Suprapubic skin (tissue), 4 donors: Measurements from ENCODE around the gene CTRL.

Experiments used
- EP300 ChIP-seq: sonication (generic); formaldehyde crosslinking; IDR thresholded peaks from one replicate; pipeline ENCODE4 v1.6.1; 2017; ENCODE audit warnings: antibody characterized with exemption
- POLR2A ChIP-seq, 2 donors: fragments of 450-650 bp; IDR thresholded peaks; one replicate each; pipeline ENCODE4 v1.6.1; 2017; ENCODE audit warnings: antibody characterized with exemption in 2 of 2, mild to moderate bottlenecking in 2 of 2, moderate library complexity in 2 of 2
- POLR2AphosphoS5 ChIP-seq, 3 donors: sonication (generic); formaldehyde crosslinking; IDR thresholded peaks; one replicate each; pipeline ENCODE4 v1.6.1; 2017; ENCODE audit warnings: antibody characterized with exemption in 3 of 3
- TF ChIP-seq, protein P1 (sequence below), 2 donors: fragments of 200-600 bp in 1 of 2; fragments of 450-650 bp in 1 of 2; sonication (generic) in 1 of 2; IDR thresholded peaks; one replicate each; pipeline ENCODE4 v1.5.1; 2016 to 2019; ENCODE audit warnings: antibody characterized with exemption in 2 of 2, mild to moderate bottlenecking in 1 of 2, moderate library complexity in 1 of 2

DNA sequence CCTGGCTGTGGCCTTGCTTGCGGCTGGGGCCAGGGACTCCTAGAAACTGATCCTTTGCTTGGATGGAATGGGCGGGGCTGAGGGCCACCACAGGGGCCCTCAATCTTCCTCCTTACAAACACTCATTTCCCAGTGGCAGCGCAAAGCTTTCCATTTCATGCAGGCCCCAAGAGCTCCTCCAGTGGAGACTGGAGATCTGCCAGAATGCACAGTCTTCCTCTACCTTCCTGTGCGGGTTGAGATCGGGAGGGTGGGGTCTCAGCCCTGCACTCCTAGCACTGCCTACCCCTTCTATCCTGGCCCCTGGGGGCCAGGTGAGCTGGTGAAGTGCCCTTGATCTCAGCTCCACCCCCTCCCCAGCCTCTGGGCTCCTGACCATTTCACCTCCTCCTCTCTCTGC lies 45.3 kb downstream of the CTRL start:
- no peak for TF ChIP-seq POLR2A (IDR thresholded peaks at IDR 0.05)
- TF ChIP-seq POLR2AphosphoS5 (IDR thresholded peaks at IDR 0.05): no peak
- TF ChIP-seq, protein P1, sequence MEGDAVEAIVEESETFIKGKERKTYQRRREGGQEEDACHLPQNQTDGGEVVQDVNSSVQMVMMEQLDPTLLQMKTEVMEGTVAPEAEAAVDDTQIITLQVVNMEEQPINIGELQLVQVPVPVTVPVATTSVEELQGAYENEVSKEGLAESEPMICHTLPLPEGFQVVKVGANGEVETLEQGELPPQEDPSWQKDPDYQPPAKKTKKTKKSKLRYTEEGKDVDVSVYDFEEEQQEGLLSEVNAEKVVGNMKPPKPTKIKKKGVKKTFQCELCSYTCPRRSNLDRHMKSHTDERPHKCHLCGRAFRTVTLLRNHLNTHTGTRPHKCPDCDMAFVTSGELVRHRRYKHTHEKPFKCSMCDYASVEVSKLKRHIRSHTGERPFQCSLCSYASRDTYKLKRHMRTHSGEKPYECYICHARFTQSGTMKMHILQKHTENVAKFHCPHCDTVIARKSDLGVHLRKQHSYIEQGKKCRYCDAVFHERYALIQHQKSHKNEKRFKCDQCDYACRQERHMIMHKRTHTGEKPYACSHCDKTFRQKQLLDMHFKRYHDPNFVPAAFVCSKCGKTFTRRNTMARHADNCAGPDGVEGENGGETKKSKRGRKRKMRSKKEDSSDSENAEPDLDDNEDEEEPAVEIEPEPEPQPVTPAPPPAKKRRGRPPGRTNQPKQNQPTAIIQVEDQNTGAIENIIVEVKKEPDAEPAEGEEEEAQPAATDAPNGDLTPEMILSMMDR (IDR thresholded peaks at IDR 0.05): no peak
- no peak for TF ChIP-seq EP300
